Stimulated activated CD8-positive, alpha-beta memory T cell treated with anti-CD3 and anti-CD28 coated beads, Interleukin-4, amount 100 ng/mL, for 24 hours (primary cell): ENCODE results near the gene CDX2.
"Not testable (repeated sequence)": the region's sequence is repeated elsewhere in the genome, so short reads cannot be mapped to it uniquely, and the experiment has no call there.

ENCODE experiments used
- DNase-seq: peaks from one replicate; pipeline ENCODE4 v3.0.0-alpha.2; 2020; ENCODE audit warnings: low read depth

Gene CDX2

DNA sequence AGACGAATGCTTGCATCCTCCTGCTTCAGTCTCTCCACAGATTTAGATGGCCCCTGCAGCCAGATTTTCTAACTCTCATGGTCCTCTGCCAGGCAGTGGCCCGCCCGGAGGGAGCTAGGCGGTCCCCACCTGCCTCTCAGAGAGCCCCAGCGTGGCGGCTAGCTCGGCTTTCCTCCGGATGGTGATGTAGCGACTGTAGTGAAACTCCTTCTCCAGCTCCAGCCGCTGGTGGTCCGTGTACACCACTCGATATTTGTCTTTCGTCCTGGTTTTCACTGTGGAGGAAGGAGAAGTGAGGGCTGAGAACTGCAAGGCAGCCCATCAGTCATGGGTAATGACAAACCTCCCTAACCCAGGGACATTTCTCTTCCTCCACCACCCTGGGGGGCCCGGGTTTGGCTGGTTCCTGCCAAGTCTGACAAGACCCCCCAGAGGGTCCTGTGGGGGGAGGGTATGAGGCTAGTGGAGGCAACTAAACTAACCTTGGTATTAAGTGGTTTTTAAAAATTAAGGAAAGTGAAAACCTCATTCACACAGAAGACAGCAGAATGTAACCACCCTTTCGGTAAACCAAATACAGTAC lies 4.3 kb downstream of the CDX2 start:
- no peak for DNase-seq

DNA sequence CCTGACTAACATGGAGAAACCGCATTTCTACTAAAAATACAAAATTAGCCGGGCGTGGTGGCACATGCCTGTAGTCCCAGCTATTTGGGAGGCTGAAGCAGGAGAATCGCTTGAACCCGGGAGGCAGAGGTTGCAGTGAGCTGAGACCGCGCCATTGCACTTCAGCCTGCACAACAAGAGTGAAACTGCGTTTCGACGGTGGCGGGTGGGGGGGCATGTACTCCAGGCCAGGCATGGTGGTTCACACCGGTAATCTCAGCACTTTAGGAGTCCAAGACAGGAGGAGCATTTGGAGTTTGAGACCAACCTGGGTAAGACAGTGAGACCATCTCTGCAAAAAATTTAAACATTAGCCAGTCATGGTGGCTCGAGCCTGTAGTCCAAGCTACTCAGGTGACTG lies 4.9 kb downstream of the CDX2 start:
- DNase-seq = not testable (repeated sequence)

DNA sequence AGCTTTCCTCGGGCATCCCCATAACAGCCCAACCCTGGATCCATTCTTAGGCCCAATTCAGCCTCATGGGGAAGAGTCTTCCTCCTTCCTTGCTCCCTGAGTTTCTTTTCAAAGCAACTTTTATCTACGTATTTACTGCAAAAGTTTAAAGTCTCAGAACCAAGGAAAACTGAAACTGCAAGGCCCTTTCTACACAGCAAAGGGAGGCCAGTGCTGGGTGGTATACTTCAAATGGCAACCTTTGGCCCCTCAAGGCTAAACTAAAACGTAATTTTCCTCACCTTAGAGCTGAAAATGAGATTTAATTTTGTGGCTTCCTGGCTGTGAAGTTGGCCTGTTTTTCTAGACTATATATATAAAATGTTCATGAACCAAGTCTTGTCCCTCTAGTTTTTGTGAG lies 5.6 kb downstream of the CDX2 start:
- DNase-seq = no peak

DNA sequence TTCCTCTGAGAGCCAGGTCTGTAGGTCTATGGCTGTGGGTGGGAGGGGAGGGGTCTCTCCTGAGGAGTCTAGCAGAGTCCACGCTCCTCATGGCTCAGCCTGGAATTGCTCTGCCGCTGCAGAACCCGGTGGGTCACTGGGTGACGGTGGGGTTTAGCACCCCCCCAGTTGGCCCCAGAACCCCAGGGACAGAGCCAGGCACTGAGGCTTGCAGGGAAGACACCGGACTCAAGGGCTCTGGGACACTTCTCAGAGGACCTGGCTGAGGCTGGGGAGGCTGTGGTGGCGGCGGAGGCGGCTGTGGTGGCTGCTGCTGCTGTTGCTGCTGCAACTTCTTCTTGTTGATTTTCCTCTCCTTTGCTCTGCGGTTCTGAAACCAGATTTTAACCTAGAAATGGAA lies 6.1 kb downstream of the CDX2 start:
- DNase-seq = no peak

DNA sequence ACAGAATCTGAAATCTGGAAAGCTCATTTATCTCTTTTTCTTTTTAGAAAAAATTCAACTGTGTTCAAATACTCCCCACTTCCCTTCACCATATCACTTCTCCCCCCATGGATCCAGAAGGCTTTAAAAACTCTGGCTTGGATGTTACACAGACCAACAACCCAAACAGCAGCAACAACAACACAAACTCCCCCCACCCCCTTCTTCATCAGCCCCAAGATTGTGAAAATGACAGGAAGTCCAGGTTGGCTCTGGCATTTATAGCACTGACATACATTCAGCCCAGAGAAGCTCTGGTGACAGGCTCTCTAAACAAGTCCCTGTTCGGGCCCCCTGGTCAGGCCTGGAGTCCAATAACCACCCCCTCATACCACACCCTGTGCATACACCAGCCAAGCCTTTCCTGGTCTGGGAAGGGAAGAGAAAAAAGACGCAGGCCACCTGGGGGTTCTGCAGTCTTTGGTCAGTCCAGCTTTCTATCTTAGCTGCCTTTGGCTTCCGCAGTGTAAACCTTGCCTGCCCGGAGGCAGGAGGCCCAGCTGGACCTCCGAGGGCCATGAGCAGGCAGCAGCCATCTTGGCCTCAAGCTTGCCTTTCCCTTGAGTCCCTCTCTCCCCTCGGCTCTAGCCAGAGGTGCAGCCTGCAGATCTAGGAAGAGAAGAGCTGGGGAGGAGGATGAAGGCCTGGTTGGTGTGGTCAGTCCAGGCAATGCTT lies 6.8 kb downstream of the CDX2 start:
- no peak for DNase-seq

DNA sequence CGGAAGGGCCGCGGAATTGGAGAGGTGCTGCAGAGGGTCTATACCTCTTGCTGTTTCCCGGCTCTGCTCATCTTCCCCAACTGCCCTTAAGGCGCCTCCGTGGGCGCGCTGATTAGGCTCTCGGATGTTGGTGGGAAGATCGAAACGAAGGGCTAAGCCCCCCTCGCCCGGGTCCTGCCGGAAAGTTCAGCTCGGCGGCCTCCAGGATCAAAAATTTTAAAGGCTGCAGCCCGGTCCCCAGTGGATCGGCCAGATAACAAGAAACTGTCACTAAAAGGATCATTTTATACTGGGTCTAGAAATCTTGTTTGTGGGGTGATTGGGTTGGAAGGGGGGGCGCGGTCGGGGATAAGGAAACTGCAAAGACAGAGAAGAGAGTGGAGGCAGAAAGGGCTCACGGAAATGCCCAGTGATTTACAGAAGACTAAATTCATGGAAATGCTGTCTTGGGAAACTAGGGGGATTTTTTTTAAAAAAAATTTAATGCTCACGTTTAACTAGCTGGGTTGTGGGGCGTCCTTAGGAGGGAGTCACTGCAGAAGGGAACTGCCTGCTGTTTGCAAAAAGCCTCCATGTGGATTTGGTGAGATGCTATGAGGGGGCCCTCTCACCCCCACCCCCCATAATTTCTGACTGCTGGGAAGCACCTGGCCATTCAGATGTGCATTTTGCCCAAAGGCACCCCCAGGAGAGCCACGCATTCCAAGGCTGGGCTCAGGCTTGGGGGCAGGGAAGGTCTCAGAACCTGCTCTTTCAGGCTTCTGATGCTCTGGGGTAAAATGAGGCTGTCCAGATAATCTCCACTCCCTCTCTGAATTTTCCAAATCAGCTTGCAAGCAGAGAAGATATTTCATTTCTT lies 7.7 kb downstream of the CDX2 start:
- DNase-seq = no peak

DNA sequence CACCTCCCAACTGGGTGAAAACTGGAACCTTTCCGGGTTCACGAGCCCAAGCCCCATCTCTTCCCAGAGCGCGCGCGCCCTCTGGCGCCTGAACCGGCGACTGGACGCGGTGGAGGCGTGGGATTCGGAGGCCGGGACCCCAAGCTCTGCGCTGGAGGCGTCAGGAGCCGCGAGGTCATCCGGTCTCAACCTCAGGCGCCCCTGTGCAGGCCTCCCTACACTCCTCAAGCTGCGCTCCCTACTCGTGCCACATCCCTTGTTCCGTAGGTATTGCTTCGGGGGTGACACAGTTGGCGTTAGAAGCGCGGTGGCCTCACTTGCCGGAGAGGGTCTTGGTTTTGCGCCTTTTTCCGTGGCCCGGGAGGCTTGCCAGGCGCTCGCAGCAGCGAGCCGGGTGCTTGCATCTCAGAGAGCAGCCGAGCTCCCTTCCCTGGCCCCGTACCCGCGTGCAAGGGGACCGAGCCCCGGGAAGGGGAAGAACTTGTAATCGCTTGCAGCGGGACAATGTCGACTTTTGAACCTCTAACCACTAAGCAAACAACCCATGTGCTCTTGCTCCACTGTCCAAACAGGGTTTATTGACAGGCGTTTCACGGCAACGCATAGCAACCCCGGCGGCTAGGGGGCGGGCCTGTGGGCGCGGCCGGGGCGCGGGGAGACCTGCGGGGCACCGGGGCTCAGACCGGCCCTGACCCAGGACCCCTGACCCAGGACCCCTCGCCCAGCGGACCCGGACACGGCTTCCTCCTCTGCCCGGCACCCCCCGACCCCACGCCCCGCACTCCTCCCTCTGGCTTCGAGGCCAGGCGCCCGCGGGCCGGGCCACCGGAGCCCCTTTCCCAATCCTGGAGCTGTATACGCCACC lies 8.5 kb downstream of the CDX2 start:
- no peak for DNase-seq

DNA sequence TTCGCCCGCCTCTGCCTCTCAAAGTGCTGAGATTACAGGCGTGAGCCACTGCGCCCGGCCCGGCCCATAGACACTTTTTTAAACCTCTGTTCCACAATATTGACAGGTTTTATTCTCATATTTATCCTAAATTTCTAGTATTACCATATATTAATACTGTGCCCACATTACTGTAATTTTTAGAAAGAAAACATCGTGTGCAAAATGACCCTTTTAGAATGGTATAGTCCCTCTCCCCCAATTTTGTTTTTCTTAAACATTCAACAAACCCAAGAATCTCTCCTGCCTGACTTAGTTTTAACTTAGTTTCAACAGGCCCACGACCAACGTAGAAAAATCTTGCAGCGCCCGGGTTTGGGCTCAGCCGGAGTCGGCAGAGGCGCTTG lies 9.1 kb downstream of the CDX2 start:
- no peak for DNase-seq

DNA sequence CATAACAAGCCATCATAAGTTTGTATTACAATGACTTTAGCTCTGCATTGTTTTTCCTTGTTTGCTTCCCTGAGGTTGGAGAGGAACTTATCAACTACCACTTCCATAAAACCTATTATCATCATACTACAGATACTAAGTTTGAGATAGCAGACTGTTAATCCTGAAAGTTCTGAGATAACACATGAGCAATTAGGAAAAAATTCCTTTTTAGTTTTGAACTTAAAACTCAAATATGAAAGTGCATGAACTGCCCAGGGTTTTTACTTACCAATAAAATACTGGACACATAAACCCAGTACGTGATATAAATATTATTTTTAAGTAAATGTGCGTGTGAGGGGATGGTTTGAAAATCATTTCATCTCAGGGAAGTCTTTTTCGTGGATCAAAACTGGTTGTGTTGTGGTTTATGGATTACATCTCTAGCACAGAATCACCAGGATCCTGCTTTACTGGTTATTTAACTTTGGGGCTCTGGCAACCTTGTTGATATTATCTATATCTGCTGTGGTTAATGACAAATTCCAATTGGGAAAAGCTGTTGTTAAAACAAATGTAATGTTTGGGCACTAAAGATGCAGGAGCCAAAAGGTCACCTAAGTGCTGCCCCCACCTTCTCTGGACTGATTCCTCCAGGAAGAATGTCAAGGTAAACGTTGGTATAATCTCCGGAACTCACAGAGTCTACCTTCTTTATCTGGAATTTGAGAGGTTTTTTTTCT lies 12.4 kb downstream of the CDX2 start:
- DNase-seq = no peak

DNA sequence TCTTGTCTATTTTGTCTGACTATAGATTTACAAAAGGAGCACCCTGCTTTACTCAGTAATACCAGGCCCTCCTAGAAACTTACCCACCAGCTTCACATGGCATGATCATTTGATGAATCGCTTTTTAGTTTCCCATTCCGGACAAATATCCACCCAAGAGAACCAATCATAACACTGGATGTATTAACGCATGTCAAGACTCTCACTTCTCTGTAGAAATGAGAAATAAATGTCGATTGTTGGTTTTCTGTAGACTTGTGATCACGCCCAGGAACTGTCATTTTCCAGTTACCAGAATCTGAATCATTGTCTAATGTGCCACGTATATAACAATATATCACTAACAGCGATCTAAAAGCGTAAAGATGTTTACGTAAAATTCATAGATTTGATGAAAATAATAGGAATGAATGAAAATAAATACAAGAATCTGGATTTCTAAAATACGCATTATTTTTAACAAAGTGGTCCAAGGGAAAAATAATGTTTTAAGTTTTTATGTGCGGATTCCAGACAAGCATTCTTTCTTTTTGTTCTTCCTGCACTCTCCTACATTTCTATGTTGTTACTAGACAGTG lies 14.0 kb downstream of the CDX2 start:
- DNase-seq = no peak

DNA sequence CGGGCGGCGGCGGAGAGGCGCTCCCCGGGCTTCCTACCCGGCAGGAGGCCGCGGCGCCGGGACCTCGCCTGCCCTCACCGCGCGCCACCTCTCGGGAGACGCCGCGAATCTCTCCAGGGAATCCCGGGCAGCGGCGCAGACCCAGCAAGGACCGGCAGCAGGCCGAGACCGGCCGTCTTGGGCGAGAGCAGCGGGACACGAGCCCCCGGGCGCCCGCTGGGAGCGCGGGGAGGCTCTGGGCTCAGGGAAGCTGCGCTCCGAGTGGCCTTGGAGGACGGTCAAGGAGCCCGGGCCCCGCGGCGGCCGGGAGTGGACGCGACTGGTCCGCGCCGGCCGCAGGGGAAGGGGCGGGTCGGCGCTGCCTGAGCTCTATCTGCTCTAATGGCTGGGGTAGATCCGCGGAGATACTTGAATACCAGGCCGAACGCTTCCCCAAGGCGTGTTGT lies 14.7 kb downstream of the CDX2 start:
- no peak for DNase-seq

DNA sequence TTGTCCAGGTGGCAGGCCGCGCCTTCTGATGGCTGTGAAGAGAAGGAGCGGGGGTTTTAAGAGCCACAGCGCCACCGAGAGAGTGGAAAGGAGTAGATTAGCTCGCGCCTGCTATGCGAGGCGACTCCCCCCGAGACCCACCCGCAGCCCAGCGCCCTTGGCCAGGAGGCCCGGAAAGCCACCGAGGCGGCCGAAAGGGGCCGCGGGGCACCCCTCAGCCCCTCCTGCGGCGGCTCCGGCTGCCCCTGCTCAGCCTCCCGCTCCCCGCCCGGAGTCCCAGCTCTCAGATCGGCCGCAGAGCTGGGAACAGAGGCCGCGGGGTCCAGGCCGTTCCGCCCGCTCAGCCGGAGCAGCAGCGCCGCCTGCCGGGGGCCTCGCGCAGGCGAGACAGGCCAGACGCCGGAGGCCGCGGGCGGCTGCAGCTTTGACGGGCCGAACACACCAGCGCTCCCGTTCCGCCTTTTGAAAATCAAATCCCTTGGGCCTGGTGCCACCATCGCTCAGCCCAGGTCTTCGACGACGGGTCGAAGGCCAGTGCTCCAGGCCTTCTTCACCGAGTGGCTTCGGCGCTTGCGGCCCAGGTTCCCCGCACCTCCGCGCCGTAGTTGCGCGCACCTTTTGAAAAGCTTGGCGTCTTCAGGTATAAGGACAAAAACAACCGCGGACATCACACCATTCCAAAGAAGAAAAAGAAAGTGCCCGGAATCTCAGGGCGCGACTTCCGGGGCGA lies 15.3 kb downstream of the CDX2 start:
- DNase-seq = peak; percentile 51

DNA sequence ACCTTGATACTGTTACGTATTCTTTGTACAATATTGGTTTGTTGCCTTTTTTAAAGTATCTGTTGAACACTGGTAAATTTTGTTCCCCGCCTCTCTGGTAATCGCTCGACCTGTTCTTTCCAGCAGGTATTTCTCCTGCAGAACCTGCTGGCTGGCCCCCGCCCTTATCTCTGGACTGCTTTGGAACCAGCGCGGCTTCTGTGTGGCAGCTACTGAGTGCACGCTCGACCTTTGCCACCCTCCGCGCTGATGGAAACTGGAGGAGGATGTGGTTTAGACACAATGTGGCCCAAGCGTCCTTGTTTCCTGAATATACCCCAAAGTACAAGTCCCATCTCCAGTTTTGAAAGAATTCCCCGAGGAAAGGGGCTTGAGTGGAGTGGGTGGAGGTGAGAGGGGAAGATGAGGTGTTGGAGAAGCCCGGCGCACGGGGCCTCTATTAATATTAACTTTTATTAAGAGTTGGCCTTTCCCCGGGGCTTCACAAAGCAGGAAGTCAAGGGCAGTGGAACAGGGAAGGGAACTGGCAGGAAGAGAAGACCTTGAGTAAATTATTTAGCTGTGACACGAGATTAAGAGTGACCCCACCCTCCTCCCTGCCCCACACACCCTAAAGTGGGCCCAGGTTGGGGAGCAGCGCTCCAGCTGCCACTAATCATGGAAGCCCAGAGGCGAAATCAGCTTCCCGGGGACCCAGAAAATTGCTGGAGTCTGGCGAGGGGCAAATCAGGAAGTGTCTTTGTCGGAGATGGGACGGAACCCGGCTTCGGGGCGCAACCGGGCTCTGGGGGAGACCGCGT lies 16.0 kb downstream of the CDX2 start:
- no peak for DNase-seq

DNA sequence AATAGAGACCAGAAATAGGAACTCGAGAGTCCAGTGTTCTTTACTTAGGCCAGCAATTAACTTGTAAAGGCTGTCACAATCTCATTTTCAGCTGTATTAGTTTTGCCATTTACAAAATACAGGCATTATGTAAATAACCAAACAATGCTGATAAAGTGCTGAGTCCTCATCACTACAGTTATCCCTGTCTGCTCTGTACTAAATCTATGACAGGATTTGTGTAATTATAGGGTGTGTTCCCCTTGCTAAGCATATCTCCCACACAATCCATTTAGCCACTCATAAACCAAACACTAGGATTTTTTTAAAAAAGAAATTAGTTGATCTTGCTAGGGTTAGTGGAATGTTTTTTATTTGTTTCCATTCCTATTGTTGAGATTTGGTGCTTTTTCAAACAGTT lies 26.1 kb downstream of the CDX2 start:
- DNase-seq = no peak

DNA sequence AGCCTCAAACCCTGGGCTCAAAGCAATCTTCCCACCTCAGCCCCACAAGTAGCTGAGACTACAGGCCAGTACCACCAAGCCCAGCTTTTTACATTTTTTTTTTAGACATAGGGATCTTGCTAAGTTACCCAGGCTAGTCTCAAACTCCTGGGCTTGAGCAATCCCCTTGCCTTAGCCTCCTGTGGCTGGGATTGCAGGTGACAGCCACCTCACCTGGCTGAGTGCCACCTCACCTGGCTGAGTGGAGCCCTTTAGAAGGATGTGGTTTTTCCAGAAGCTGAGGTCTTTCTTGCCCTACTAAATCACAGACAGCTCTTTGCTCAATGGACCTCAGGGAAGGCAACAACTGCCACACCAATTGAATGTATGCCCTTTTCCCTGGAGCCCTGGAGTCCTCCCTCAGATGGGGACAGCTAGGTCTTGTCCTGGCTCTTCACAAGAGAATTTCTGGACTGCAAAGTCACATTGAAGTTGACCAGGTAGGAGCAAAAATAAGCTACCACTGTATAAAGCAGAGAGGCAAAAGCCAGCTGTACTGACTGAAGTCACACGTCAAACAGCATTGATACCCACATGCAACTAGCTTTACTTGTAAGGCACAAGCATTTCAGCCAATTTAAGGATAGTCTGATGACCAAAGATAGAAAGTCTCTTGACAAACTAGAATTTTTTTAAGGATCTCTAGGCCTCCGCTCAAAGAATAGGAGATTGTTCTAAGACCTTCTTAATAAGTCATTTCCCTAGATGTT lies 35.4 kb downstream of the CDX2 start:
- DNase-seq = no peak

DNA sequence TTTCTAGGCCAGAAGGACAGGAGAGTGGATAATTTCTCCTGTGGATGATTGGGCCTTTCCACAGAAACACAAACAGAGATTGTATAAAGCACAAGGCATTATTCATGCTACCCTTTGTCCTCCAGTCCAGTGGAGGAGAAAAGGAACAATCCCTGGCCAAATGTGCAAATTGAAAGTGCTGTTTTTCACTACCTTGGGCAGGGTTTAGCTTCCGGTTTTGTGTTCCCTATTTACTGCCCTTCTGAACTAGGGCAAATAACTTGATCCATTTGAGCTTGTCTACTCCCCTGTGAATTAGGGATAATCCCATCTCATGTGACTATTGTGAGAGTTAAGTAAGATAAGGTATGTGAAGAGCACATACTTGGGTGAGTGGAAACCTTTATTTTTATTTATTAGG lies 36.0 kb downstream of the CDX2 start:
- DNase-seq = no peak

DNA sequence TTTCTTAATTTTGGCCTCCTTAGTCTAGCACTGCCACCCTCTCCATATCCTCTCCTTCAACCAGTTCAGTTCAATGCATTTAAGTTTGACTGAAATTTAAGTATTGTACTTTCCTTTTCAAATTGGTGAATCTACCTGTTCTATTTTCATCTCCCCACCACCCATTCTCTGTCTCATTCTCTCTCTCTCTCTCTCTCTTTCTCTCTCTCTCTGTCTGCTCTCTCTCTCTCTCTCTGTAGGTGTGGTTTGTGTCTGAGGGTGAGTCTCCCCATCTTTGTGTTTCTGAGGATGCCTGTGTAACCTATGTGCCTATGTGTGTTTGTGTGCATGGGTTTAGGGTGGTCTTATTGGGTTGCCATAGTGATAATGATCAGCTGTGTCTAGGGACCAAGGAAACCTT lies 39.2 kb downstream of the CDX2 start:
- no peak for DNase-seq

DNA sequence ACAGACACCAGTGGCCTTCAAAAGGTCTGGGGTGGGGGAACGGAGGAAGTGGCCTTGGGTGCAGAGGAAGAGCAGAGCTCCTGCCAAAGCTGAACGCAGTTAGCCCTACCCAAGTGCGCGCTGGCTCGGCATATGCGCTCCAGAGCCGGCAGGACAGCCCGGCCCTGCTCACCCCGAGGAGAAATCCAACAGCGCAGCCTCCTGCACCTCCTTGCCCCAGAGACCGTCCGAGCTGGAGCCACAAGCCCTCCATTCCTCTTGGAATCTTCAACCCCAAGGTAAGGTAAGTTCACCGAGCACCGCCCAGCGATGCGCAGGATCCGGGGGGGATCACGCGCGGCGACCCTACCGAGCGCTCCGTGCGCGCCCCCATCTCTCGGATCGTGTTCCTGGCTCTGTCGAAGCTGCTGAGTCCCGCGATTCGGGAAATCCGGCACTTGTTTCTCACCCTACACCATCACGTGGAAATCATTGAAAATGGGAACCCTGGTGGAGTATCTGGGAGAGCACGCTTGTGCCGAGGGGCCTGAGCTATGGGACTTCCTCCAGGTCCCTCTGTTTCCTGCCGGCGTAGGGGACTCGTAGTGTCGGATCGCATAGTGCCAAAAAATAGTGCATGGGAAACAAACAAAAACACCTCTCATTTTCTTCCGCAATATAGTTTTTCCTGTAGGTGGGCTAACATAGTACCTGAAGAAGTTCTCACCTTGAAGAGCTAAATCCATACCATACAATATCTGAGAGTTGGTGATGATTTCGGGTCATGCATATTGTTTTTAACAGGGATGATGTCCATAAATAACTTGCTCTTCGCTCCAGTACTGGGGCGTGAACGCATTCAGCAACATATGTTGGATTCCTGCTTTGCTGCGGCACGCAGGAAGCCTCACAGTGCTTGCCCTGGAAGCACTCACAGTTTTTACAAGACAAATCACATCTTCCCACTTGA lies 40.0 kb downstream of the CDX2 start:
- DNase-seq = no peak
